Breast epithelium (tissue), 3 donors: ENCODE results near the gene PLD3.

Experiments used
- CTCF ChIP-seq, 3 donors: fragments of 450-650 bp; IDR thresholded peaks; one replicate each; pipeline ENCODE4 v1.5.1; 2016 to 2017; ENCODE audit warnings: antibody characterized with exemption in 3 of 3, mild to moderate bottlenecking in 3 of 3, moderate library complexity in 3 of 3
- POLR2A ChIP-seq: fragments of 450-650 bp; IDR thresholded peaks from one replicate; pipeline ENCODE4 v1.6.1; 2016; ENCODE audit warnings: antibody characterized with exemption, mild to moderate bottlenecking, moderate library complexity
- POLR2AphosphoS5 ChIP-seq, 3 donors: sonication (generic); formaldehyde crosslinking; IDR thresholded peaks; one replicate each; pipeline ENCODE4 v1.6.1; 2017; ENCODE audit warnings: antibody characterized with exemption in 3 of 3

GRCh38 chr19:40336601-40336900, 11.9 kb upstream of the PLD3 start:
- TF ChIP-seq CTCF (IDR thresholded peaks at IDR 0.05) = no peak
- TF ChIP-seq POLR2AphosphoS5 (IDR thresholded peaks at IDR 0.05) = no peak
- TF ChIP-seq POLR2A = no peak
